ENCODE results near the gene MOB3B.

MOB3B gene

GRCh38 chr9:27280249-27280648 lies 249.4 kb downstream of the MOB3B start:
- TF ChIP-seq CTCF (IDR thresholded peaks at IDR 0.05; ENCODE audit: low read depth, low read length, missing control alignments) = no peak
- Histone ChIP-seq H3K4me3 (ENCODE audit: low read depth, low read length) (no peak overlapping the region), H3K27me3 (replicated peaks) (no peaks in the 10 kb centered on the region), H3K27ac (no peak overlapping the region), H3K36me3 (replicated peaks) (no peaks in the 10 kb centered on the region)
- DNase-seq = no peak
- in situ Hi-C loops (cut with HindIII; ENCODE audit: low pct_ligation_motif_present, low sequenced_read_pairs) = no loop called here

GRCh38 chr9:27279611-27280010 lies 250.0 kb downstream of the MOB3B start:
- no peak overlapping the region for H3K27ac ChIP-seq
- in situ Hi-C loops (cut with HindIII; ENCODE audit: low pct_ligation_motif_present, low sequenced_read_pairs) = no loop called here
- TF ChIP-seq CTCF (IDR thresholded peaks at IDR 0.05; ENCODE audit: low read depth, low read length, missing control alignments) = no peak

GRCh38 chr9:27278374-27278773 lies 251.2 kb downstream of the MOB3B start:
- DNase-seq = no peak
- TF ChIP-seq CTCF (IDR thresholded peaks at IDR 0.05; ENCODE audit: low read depth, low read length, missing control alignments) = no peak
- in situ Hi-C loops (cut with HindIII; ENCODE audit: low pct_ligation_motif_present, low sequenced_read_pairs) = no loop called here

More at GRCh38 chr9:27279611-27280010, 250.0 kb downstream of the MOB3B start:
- Histone ChIP-seq H3K4me3 (ENCODE audit: low read depth, low read length) (no peak overlapping the region), H3K36me3 (replicated peaks) (no peaks in the 10 kb centered on the region), H3K27me3 (replicated peaks) (no peaks in the 10 kb centered on the region)
- DNase-seq = no peak

DNA sequence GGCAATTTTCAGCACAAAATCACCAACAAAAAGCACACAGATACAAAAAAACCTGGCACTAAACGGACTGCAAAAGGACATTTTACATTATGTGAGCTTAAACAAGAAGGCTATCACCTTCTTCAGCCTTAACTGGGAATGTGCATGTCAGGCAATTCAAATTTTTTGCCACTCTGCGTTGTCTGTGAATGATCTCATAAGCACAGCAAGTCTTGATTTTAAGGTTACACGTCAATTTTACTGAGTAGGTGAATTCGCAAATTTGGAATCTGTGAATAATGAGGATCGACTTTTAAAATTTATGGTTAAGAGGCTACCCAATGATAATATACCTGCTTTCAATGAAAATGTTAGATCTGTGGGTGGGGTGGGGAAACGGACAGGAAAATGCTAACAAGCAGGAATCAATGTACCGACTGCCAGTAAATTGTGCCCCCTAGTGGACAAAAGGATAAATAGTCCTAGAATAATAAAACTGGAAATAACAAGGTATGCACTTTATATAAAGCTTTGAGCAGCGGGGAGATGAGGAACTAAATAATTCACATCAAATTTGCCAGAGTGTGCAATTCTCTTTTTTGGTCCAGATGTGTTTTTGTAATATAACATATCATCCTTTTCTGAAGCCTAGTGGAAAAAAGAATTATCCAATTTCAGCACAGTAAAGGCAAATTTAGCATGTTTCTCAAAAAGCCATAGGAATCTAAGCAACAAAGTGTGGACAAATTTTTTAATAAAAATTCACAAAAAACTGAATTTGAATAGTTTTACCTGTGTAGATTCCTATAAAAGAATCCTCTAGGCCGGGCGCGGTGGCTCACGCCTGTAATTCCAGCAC lies 253.2 kb downstream of the MOB3B start:
- Histone ChIP-seq H3K4me3 (ENCODE audit: low read depth, low read length) (peak overlapping the region; percentile 13), H3K36me3 (replicated peaks) (no peaks in the 10 kb centered on the region), H3K27me3 (replicated peaks) (no peaks in the 10 kb centered on the region), H3K27ac (no peak overlapping the region)
- DNase-seq = peak; percentile 44
- in situ Hi-C loops (cut with HindIII; ENCODE audit: low pct_ligation_motif_present, low sequenced_read_pairs) = no loop called here
- peak; percentile 66 for TF ChIP-seq CTCF (IDR thresholded peaks at IDR 0.05; ENCODE audit: low read depth, low read length, missing control alignments)

More at GRCh38 chr9:27278374-27278773, 251.2 kb downstream of the MOB3B start:
- H3K36me3 ChIP-seq (replicated peaks) = no peaks in the 10 kb centered on the region
- no peak overlapping the region for H3K4me3 ChIP-seq (ENCODE audit: low read depth, low read length)
- no peaks in the 10 kb centered on the region for H3K27me3 ChIP-seq (replicated peaks)
- no peak overlapping the region for H3K27ac ChIP-seq

Data from brain microvascular endothelial cell (primary cell).